Transverse colon (tissue), 4 donors: ENCODE measurements around the gene PARM1. TPM values are rescaled to one million over a fixed set of nuclear protein-coding genes. Genes with fewer than 3 reads are reported as not detected.

Source experiments
- DNase-seq: peaks from one replicate; pipeline ENCODE4 v3.0.0-alpha.2; 2019
- H3K27ac ChIP-seq, 4 donors: fragments of 200-600 bp; sonication (generic); 2 replicates each; pipeline ENCODE4 v1.5.1; 2016 to 2018; ENCODE audit warnings: inconsistent platforms in 4 of 4
- H3K27me3 ChIP-seq: fragments of 200-600 bp; sonication (generic); 2 replicates; pipeline ENCODE4 v1.5.1; 2017; ENCODE audit warnings: inconsistent platforms
- H3K36me3 ChIP-seq, 4 donors: fragments of 200-600 bp; sonication (generic); 2 replicates each; pipeline ENCODE4 v1.5.1; 2017 to 2019; ENCODE audit warnings: inconsistent platforms in 4 of 4
- H3K4me1 ChIP-seq, 4 donors: fragments of 200-600 bp; sonication (generic); 2 replicates each; pipeline ENCODE4 v1.5.1; 2017 to 2020; ENCODE audit warnings: inconsistent platforms in 4 of 4
- H3K4me3 ChIP-seq, 4 donors: fragments of 200-600 bp; sonication (generic); 1 replicate in 1 of 4; 2 replicates in 3 of 4; pipeline versions ENCODE4 v1.5.1 to v1.6.1; 2017 to 2019; ENCODE audit warnings: inconsistent platforms in 4 of 4
- H3K9me3 ChIP-seq, 2 donors: fragments of 200-600 bp; sonication (generic); 2 replicates each; pipeline ENCODE4 v1.5.1; 2017 to 2019; ENCODE audit warnings: inconsistent platforms in 2 of 2
- CTCF ChIP-seq, 5 experiments: fragments of 200-600 bp in 3 of 5; fragments of 450-650 bp in 2 of 5; sonication (generic) in 3 of 5; IDR thresholded peaks; 1 replicate in 2 of 5; 2 replicates in 3 of 5; pipeline ENCODE4 v1.5.1; 2016 to 2017; ENCODE audit warnings: antibody characterized with exemption in 5 of 5, inconsistent platforms in 3 of 5, mild to moderate bottlenecking in 2 of 5, moderate library complexity in 1 of 5
- EP300 ChIP-seq: sonication (generic); formaldehyde crosslinking; IDR thresholded peaks from one replicate; pipeline ENCODE4 v1.6.1; 2017; ENCODE audit warnings: antibody characterized with exemption, low read depth
- POLR2A ChIP-seq: fragments of 450-650 bp; IDR thresholded peaks from one replicate; pipeline ENCODE4 v1.6.1; 2016; ENCODE audit warnings: antibody characterized with exemption, mild to moderate bottlenecking, moderate library complexity
- POLR2AphosphoS5 ChIP-seq, 3 donors: sonication (generic); formaldehyde crosslinking; IDR thresholded peaks; one replicate each; pipeline ENCODE4 v1.6.1; 2016; ENCODE audit warnings: antibody characterized with exemption in 3 of 3
- WGBS, 2 donors: methylation state at CpG; one replicate each; pipeline ENCODE4 v1.1.5; 2018; ENCODE audit warnings: low coverage in 1 of 2; 5-methylcytosine and 5-hydroxymethylcytosine counted together
- in situ Hi-C, 4 donors: fragments of 200-750 bp; cut with MboI; loops; one replicate each; pipeline versions ENCODE4 v1.15.0 to v1.15.1; 2017; ENCODE audit warnings: low sequenced_read_pairs in 3 of 4, low pct_ligation_motif_present in 1 of 4, low pct_unique_long_range_greater_than_20kb in 1 of 4
- intact Hi-C: fragments of 100-400 bp; cut with DNase I; formaldehyde crosslinking; loops from one replicate; pipeline ENCODE4 v1.15.1; 2023; ENCODE audit warnings: low total_unique reads
- total RNA-seq, 4 donors: library from RNA; depleted of rRNA; stranded (reverse); fragments of >200 nt; gene quantifications; one replicate each; pipeline ENCODE4 v1.1.0, GENCODE V29; 2016

The PARM1 gene
- total RNA-seq, 4 donors from 2014 or later, result 61.7 to 183 (median 120) TPM

GRCh38 chr4:74961230-74961629 lies 28.3 kb downstream of the PARM1 start:
- 80 to 87% methylated on average over 1 to 2 of the region's 2 CpGs for WGBS, 2 donors
- H3K27me3 ChIP-seq, result no peaks in the 10 kb centered on the region
- no peak for DNase-seq
- intact Hi-C loops, result no loop called here
- no peaks in the 10 kb centered on the region for H3K4me1 ChIP-seq
- in situ Hi-C loops, result no loop called here
- TF ChIP-seq POLR2AphosphoS5 (IDR thresholded peaks at IDR 0.05), result no peak
- no peak for TF ChIP-seq EP300
- no peak for TF ChIP-seq CTCF (IDR thresholded peaks at IDR 0.05)
- no peak for TF ChIP-seq POLR2A
- no peak overlapping the region for H3K4me3 ChIP-seq
- H3K9me3 ChIP-seq, result peaks cover 0 to 6% of the 10 kb centered on the region in 2 donors
- no peak overlapping the region for H3K27ac ChIP-seq
- H3K36me3 ChIP-seq, result no peaks in the 10 kb centered on the region

- Histone ChIP-seq H3K4me3 (no peak overlapping the region), H3K4me1 (peaks cover 0 to 5% (median 0%) of the 10 kb centered on the region in 4 donors), H3K36me3 (no peaks in the 10 kb centered on the region), H3K9me3 (peaks cover 0 to 6% of the 10 kb centered on the region in 2 donors), H3K27ac (no peak overlapping the region), H3K27me3 (no peaks in the 10 kb centered on the region)
- no peak for DNase-seq
- intact Hi-C loops (no loop called here), in situ Hi-C loops (no loop called here)
- TF ChIP-seq POLR2A, result no peak
- TF ChIP-seq EP300, result no peak
- no peak for TF ChIP-seq POLR2AphosphoS5 (IDR thresholded peaks at IDR 0.05)
- TF ChIP-seq CTCF (IDR thresholded peaks at IDR 0.05), result no peak
Observed at GRCh38 chr4:74962584-74962983, 29.7 kb downstream of the PARM1 start.

- Histone ChIP-seq H3K27ac (no peak overlapping the region), H3K4me3 (no peak overlapping the region), H3K4me1 (peaks cover 0 to 13% (median 0%) of the 10 kb centered on the region in 4 donors), H3K27me3 (no peaks in the 10 kb centered on the region), H3K9me3 (peaks cover 0 to 6% of the 10 kb centered on the region in 2 donors), H3K36me3 (no peaks in the 10 kb centered on the region)
- in situ Hi-C loops, result no loop called here
- WGBS, 2 donors, result 78 to 91% methylated on average over 2 of the region's 2 CpGs
- intact Hi-C loops, result no loop called here
- TF ChIP-seq EP300, result no peak
- TF ChIP-seq CTCF (IDR thresholded peaks at IDR 0.05), result no peak
- TF ChIP-seq POLR2AphosphoS5 (IDR thresholded peaks at IDR 0.05), result no peak
- no peak for TF ChIP-seq POLR2A
- no peak for DNase-seq
Observed at GRCh38 chr4:74964311-74964710, 31.4 kb downstream of the PARM1 start.

GRCh38 chr4:74967324-74967723 lies 34.4 kb downstream of the PARM1 start:
- DNase-seq, result no peak
- TF ChIP-seq CTCF (IDR thresholded peaks at IDR 0.05), result no peak
- no peak for TF ChIP-seq POLR2A
- TF ChIP-seq EP300, result no peak
- TF ChIP-seq POLR2AphosphoS5 (IDR thresholded peaks at IDR 0.05), result no peak
- intact Hi-C loops, result no loop called here
- H3K4me1 ChIP-seq, result peaks cover 0 to 15% (median 0%) of the 10 kb centered on the region in 4 donors
- WGBS, 2 donors, result 69 to 74% methylated on average over 3 of the region's 3 CpGs
- H3K27me3 ChIP-seq, result no peaks in the 10 kb centered on the region
- H3K9me3 ChIP-seq, result no peaks in the 10 kb centered on the region
- H3K4me3 ChIP-seq, result no peak overlapping the region
- in situ Hi-C loops, result no loop called here
- no peak overlapping the region for H3K27ac ChIP-seq
- no peaks in the 10 kb centered on the region for H3K36me3 ChIP-seq
